ENCODE measurements around the gene LBX2. TPM values are rescaled to one million over a fixed set of nuclear protein-coding genes. Genes with fewer than 3 reads are reported as not detected.

LBX2 gene
- total and polyA plus RNA-seq, 9 of the 15 experiments (the other 6 are each of a cell fraction or from before 2014, with no cell fraction given): 0.39 to 6.2 (median 1.8) TPM; not detected in 1

DNA sequence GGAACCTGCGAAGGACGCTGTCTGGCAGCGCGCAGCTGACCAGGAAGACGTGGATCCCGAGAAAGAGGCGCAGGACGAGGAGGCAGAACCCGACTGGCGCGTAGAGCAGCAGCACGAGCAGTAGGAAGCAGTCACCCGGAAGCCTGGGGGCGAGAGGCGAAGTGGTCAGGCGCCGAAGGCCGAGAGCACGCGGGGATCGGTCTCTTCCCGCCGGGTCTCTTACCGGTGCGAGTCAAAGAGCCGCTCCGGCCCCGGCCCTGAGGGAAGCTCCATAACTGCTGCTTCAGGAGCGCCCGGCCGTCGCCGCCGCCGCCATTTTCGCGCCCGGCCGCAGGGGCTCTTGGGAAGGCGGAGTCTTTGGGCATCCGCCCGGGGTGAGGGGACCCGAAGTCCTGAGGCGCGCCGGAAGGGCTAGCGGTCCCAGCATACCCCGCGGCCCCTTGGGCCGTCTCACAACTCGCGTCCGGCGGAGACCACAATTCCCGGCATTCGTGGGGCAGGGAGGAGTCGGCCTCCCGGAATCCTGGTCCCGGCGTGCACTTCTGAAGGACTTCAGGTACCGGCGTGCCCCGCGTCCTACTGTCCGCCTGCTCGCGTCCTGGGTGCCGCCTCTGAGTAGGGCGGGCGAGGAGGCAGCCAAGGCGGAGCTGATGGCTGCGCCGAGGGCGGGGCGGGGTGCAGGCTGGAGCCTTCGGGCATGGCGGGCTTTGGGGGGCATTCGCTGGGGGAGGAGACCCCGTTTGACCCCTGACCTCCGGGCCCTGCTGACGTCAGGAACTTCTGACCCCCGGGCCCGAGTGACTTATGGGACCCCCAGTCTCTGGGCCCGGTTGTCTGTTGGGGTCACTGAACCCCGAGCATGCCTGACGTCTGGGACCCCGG lies 30.2 kb upstream of the LBX2 start, which contains the start of the genes AUP1 and HTRA2 (continued):
- TF ChIP-seq FOXP1 (CRISPR knock-in tag; IDR thresholded peaks at IDR 0.05): peak; percentile 74; the same call in 1 of the 2 replicates
- TF ChIP-seq ZNF3 (CRISPR knock-in tag; IDR thresholded peaks at IDR 0.05): no peak
- TF ChIP-seq ZNF24 (IDR thresholded peaks at IDR 0.05): no peak
- TF ChIP-seq ZNF133 (CRISPR knock-in tag; IDR thresholded peaks at IDR 0.05): no peak
- TF ChIP-seq FUS (optimal IDR thresholded peaks at IDR 0.05; ENCODE audit: low read depth, low read length): no peak
- TF ChIP-seq RAD51 (IDR thresholded peaks at IDR 0.05; ENCODE audit: borderline replicate concordance, low read depth): no peak
- TF ChIP-seq, protein P1, sequence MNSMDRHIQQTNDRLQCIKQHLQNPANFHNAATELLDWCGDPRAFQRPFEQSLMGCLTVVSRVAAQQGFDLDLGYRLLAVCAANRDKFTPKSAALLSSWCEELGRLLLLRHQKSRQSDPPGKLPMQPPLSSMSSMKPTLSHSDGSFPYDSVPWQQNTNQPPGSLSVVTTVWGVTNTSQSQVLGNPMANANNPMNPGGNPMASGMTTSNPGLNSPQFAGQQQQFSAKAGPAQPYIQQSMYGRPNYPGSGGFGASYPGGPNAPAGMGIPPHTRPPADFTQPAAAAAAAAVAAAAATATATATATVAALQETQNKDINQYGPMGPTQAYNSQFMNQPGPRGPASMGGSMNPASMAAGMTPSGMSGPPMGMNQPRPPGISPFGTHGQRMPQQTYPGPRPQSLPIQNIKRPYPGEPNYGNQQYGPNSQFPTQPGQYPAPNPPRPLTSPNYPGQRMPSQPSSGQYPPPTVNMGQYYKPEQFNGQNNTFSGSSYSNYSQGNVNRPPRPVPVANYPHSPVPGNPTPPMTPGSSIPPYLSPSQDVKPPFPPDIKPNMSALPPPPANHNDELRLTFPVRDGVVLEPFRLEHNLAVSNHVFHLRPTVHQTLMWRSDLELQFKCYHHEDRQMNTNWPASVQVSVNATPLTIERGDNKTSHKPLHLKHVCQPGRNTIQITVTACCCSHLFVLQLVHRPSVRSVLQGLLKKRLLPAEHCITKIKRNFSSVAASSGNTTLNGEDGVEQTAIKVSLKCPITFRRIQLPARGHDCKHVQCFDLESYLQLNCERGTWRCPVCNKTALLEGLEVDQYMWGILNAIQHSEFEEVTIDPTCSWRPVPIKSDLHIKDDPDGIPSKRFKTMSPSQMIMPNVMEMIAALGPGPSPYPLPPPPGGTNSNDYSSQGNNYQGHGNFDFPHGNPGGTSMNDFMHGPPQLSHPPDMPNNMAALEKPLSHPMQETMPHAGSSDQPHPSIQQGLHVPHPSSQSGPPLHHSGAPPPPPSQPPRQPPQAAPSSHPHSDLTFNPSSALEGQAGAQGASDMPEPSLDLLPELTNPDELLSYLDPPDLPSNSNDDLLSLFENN (IDR thresholded peaks at IDR 0.05; ENCODE audit: low read depth in 2 of 2, low read length in 2 of 2): peak in 1 of 2 experiments; percentile 50; a peak in 1 of 4 replicates
- no peak for TF ChIP-seq ZC3H8 (IDR thresholded peaks at IDR 0.05)
- TF ChIP-seq HNRNPK (IDR thresholded peaks at IDR 0.05; ENCODE audit: low read depth, low read length, poor library complexity, severe bottlenecking): no peak
- no peak for TF ChIP-seq ZC3H4 (CRISPR knock-in tag; IDR thresholded peaks at IDR 0.05; ENCODE audit: borderline replicate concordance)
- TF ChIP-seq, protein P2, sequence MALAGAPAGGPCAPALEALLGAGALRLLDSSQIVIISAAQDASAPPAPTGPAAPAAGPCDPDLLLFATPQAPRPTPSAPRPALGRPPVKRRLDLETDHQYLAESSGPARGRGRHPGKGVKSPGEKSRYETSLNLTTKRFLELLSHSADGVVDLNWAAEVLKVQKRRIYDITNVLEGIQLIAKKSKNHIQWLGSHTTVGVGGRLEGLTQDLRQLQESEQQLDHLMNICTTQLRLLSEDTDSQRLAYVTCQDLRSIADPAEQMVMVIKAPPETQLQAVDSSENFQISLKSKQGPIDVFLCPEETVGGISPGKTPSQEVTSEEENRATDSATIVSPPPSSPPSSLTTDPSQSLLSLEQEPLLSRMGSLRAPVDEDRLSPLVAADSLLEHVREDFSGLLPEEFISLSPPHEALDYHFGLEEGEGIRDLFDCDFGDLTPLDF (CRISPR knock-in tag; IDR thresholded peaks at IDR 0.05): no peak
- no peak for TF ChIP-seq FOXM1 (IDR thresholded peaks at IDR 0.05; ENCODE audit: low read depth)
- TF ChIP-seq FOXM1 (CRISPR knock-in tag; IDR thresholded peaks at IDR 0.05; ENCODE audit: low read depth): no peak
- no peak for TF ChIP-seq ZNF668 (CRISPR knock-in tag; IDR thresholded peaks at IDR 0.05)
- TF ChIP-seq SMARCB1 (IDR thresholded peaks at IDR 0.05; ENCODE audit: insufficient read length, low read depth): no peak
- TF ChIP-seq, protein P3, sequence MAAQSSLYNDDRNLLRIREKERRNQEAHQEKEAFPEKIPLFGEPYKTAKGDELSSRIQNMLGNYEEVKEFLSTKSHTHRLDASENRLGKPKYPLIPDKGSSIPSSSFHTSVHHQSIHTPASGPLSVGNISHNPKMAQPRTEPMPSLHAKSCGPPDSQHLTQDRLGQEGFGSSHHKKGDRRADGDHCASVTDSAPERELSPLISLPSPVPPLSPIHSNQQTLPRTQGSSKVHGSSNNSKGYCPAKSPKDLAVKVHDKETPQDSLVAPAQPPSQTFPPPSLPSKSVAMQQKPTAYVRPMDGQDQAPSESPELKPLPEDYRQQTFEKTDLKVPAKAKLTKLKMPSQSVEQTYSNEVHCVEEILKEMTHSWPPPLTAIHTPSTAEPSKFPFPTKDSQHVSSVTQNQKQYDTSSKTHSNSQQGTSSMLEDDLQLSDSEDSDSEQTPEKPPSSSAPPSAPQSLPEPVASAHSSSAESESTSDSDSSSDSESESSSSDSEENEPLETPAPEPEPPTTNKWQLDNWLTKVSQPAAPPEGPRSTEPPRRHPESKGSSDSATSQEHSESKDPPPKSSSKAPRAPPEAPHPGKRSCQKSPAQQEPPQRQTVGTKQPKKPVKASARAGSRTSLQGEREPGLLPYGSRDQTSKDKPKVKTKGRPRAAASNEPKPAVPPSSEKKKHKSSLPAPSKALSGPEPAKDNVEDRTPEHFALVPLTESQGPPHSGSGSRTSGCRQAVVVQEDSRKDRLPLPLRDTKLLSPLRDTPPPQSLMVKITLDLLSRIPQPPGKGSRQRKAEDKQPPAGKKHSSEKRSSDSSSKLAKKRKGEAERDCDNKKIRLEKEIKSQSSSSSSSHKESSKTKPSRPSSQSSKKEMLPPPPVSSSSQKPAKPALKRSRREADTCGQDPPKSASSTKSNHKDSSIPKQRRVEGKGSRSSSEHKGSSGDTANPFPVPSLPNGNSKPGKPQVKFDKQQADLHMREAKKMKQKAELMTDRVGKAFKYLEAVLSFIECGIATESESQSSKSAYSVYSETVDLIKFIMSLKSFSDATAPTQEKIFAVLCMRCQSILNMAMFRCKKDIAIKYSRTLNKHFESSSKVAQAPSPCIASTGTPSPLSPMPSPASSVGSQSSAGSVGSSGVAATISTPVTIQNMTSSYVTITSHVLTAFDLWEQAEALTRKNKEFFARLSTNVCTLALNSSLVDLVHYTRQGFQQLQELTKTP (IDR thresholded peaks at IDR 0.05; ENCODE audit: low read depth in 1 of 2, partially characterized antibody in 2 of 2): peak in 1 of 2 experiments; percentile 97
- peak; percentile 92 for TF ChIP-seq PHF8 (IDR thresholded peaks at IDR 0.05; ENCODE audit: borderline replicate concordance, low read length)
- 0 out of 2 replicates have a peak, but pooled peaks have one; percentile 14 for TF ChIP-seq SMARCE1 (IDR thresholded peaks at IDR 0.05)
- TF ChIP-seq RBM22 (IDR thresholded peaks at IDR 0.05; ENCODE audit: low read depth, low read length, poor library complexity, severe bottlenecking): peak; percentile 89
- no peak for TF ChIP-seq GATAD2A (IDR thresholded peaks at IDR 0.05)

Data from K562 (cell line).